Karpas-422 (cell line): ENCODE data around the gene EHD1. TPM values are rescaled to one million over a fixed set of nuclear protein-coding genes. Genes with fewer than 3 reads are reported as not detected.
A peak's percentile ranks its signal among the peaks of the same experiment; 100 is the strongest.

ENCODE experiments used
- DNase-seq: peaks from one replicate; pipeline ENCODE4 v3.0.0-alpha.2; 2015
- H2AFZ ChIP-seq: fragments of 200-600 bp; sonication (generic); 2 replicates; pipeline ENCODE4 v1.6.1; 2014; ENCODE audit warnings: antibody characterized with exemption, low read length, mixed read lengths
- H3K27ac ChIP-seq: fragments of 200-600 bp; sonication (generic); 2 replicates; pipeline ENCODE4 v1.5.1; 2014; ENCODE audit warnings: mild to moderate bottlenecking, low read length, moderate library complexity
- H3K27me3 ChIP-seq: fragments of 200-600 bp; sonication (generic); 2 replicates; pipeline ENCODE4 v1.6.1; 2014; ENCODE audit warnings: low read length, mixed read lengths
- H3K36me3 ChIP-seq: fragments of 200-600 bp; sonication (generic); 2 replicates; pipeline ENCODE4 v1.6.1; 2014; ENCODE audit warnings: low read length, mixed read lengths; ENCODE audit not compliant: insufficient read depth
- H3K4me1 ChIP-seq: fragments of 200-600 bp; sonication (generic); 2 replicates; pipeline ENCODE4 v1.6.1; 2014; ENCODE audit warnings: mild to moderate bottlenecking, low read length, mixed read lengths
- H3K4me2 ChIP-seq: fragments of 200-600 bp; sonication (generic); 2 replicates; pipeline ENCODE4 v1.6.1; 2014; ENCODE audit warnings: low read length, low read depth, mild to moderate bottlenecking; ENCODE audit not compliant: poor library complexity, severe bottlenecking
- H3K4me3 ChIP-seq: fragments of 200-600 bp; sonication (generic); 2 replicates; pipeline ENCODE4 v1.5.1; 2014; ENCODE audit warnings: mild to moderate bottlenecking, antibody characterized with exemption, low read length, mixed read lengths
- H3K79me2 ChIP-seq: fragments of 200-600 bp; sonication (generic); 2 replicates; pipeline ENCODE4 v1.6.1; 2014; ENCODE audit warnings: mild to moderate bottlenecking, low read length, mixed read lengths
- H3K9ac ChIP-seq: fragments of 200-600 bp; sonication (generic); 2 replicates; pipeline ENCODE4 v1.6.0; 2014; ENCODE audit warnings: low read length
- H3K9me2 ChIP-seq: fragments of 200-600 bp; sonication (generic), shearing (Covaris generic); replicated peaks from 2 replicates; pipeline ENCODE4 v1.6.0; 2014; ENCODE audit warnings: mild to moderate bottlenecking, low read length, moderate library complexity; ENCODE audit not compliant: insufficient read depth
- H3K9me3 ChIP-seq: fragments of 300-700, 200-600 bp; sonication (generic); 2 replicates; pipeline ENCODE4 v1.6.1; 2014; ENCODE audit warnings: low read length, mixed read lengths
- H4K20me1 ChIP-seq: fragments of 200-600 bp; sonication (generic); 2 replicates; pipeline ENCODE4 v1.6.1; 2014; ENCODE audit warnings: mild to moderate bottlenecking, antibody characterized with exemption, low read length, low read depth; ENCODE audit not compliant: insufficient read depth
- total RNA-seq: library from RNA; depleted of rRNA; stranded (reverse); fragments of >200 nt; shearing (Covaris generic); gene quantifications from 2 replicates; pipeline ENCODE4 v1.2.3, GENCODE V29; 2014; ENCODE audit warnings: low replicate concordance

EHD1 gene
- total RNA-seq, 1 experiment from 2014 or later = 30.8 TPM

DNA sequence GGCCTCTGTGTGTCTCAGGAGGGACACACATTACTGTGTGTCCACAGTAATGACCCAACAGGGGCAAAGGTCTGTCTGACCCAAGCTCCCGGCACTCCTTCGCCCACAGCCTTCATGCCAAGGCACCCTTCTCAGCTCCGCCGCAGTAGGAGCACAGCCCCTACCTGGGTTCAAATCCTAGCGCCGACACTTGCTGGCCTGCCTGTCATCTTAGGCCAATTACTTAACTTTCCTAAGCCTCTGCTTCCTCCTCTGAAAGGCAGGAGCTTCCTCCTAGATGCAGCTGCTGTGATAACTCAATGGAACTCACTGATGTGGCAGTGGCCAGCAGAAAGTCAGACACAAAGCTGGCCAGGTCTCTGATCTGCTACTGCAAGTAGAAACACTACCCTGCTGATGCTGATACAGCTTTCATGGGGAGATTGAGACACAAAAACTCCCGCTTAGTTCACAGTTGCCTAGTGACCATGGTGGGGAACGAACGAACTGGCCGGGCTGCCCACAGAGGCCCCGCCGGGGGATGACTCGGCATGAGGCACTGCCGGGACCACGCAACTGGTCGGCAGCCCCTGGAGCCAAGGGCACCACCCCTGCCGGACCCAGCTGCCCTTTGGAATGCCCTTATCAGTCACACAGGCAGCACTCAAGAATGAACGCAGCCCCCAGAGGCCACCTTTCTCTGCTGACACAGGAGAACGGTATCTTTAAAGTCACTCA is 8.1 kb downstream of the EHD1 start:
- Histone ChIP-seq H3K27ac (peak overlapping the region; percentile 75), H3K27me3 (no peaks in the 10 kb centered on the region), H3K79me2 (peaks cover 69% of the 10 kb centered on the region), H3K9me3 (no peaks in the 10 kb centered on the region), H3K4me1 (peaks cover 80% of the 10 kb centered on the region), H4K20me1 (peaks cover 19% of the 10 kb centered on the region; the same call in 1 of the 2 replicates), H3K36me3 (peaks cover 23% of the 10 kb centered on the region), H3K9ac (peak overlapping the region; percentile 30), H3K4me2 (peak overlapping the region; percentile 50), H3K9me2 (no peaks in the 10 kb centered on the region), H2AFZ (no peak overlapping the region), H3K4me3 (peak overlapping the region; percentile 21; the same call in 1 of the 2 replicates)
- DNase-seq = no peak

- no peak for DNase-seq
- Histone ChIP-seq H4K20me1 (peaks cover 16% of the 10 kb centered on the region; the same call in 1 of the 2 replicates), H2AFZ (no peak overlapping the region), H3K27me3 (no peaks in the 10 kb centered on the region), H3K4me1 (peaks cover 80% of the 10 kb centered on the region), H3K27ac (peak overlapping the region; percentile 75), H3K79me2 (peaks cover 69% of the 10 kb centered on the region), H3K9me2 (no peaks in the 10 kb centered on the region), H3K4me3 (peak overlapping the region; percentile 21; the same call in 1 of the 2 replicates), H3K9me3 (no peaks in the 10 kb centered on the region), H3K9ac (peak overlapping the region; percentile 30), H3K4me2 (peak overlapping the region; percentile 50), H3K36me3 (peaks cover 21% of the 10 kb centered on the region)
Observed at GRCh38 chr11:64869571-64870175, 8.7 kb downstream of the EHD1 start.

- peaks cover 13% of the 10 kb centered on the region; the same call in 1 of the 2 replicates for H4K20me1 ChIP-seq
- no peak overlapping the region for H3K4me3 ChIP-seq
- H3K9me2 ChIP-seq = no peaks in the 10 kb centered on the region
- H3K79me2 ChIP-seq = peaks cover 70% of the 10 kb centered on the region
- peak overlapping the region; percentile 50 for H3K4me2 ChIP-seq
- no peaks in the 10 kb centered on the region for H3K9me3 ChIP-seq
- H3K9ac ChIP-seq = peak overlapping the region; percentile 30
- H3K4me1 ChIP-seq = peaks cover 80% of the 10 kb centered on the region
- peaks cover 19% of the 10 kb centered on the region for H3K36me3 ChIP-seq
- no peaks in the 10 kb centered on the region for H3K27me3 ChIP-seq
- peak overlapping the region; percentile 75 for H3K27ac ChIP-seq
- DNase-seq = no peak
- no peak overlapping the region for H2AFZ ChIP-seq
Observed at GRCh38 chr11:64868904-64869570, 9.4 kb downstream of the EHD1 start.

- Histone ChIP-seq H3K79me2 (peaks cover 80% of the 10 kb centered on the region), H3K4me2 (no peak overlapping the region), H3K9ac (no peak overlapping the region), H3K9me2 (no peaks in the 10 kb centered on the region), H4K20me1 (peaks cover 11% of the 10 kb centered on the region; the same call in 1 of the 2 replicates), H3K27ac (no peak overlapping the region), H2AFZ (no peak overlapping the region), H3K4me3 (no peak overlapping the region), H3K27me3 (no peaks in the 10 kb centered on the region), H3K9me3 (no peaks in the 10 kb centered on the region), H3K4me1 (peaks cover 83% of the 10 kb centered on the region), H3K36me3 (peaks cover 18% of the 10 kb centered on the region)
- DNase-seq = no peak
Observed at GRCh38 chr11:64867748-64868462, 10.5 kb downstream of the EHD1 start.

DNA sequence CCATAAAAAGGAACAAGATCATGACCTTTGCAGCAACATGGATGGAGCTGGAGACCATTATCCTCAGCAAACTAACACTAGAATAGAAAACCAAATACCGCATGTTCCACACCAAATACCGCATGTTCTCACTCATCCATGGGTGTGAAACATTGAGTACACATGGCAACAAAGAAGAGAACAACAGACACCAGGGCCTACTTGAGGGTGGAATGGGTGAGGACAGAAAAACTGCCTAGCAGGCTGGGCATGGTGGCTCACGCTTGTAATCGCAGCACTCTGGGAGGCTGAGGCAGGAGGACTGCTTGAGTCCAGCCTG is 12.3 kb downstream of the EHD1 start:
- H3K9me2 ChIP-seq = no peaks in the 10 kb centered on the region
- H3K4me2 ChIP-seq = peak overlapping the region; percentile 83
- H3K4me1 ChIP-seq = peaks cover 83% of the 10 kb centered on the region
- H4K20me1 ChIP-seq = peaks cover 4% of the 10 kb centered on the region; the same call in 1 of the 2 replicates
- no peak for DNase-seq
- 0 out of 2 replicates have a peak, but pooled peaks cover 3% of the 10 kb centered on the region for H3K36me3 ChIP-seq
- no peaks in the 10 kb centered on the region for H3K9me3 ChIP-seq
- peak overlapping the region; percentile 49 for H3K9ac ChIP-seq
- H3K27me3 ChIP-seq = no peaks in the 10 kb centered on the region
- peak overlapping the region; percentile 63; the same call in 1 of the 2 replicates for H3K4me3 ChIP-seq
- H3K79me2 ChIP-seq = peaks cover 78% of the 10 kb centered on the region
- no peak overlapping the region for H2AFZ ChIP-seq
- H3K27ac ChIP-seq = peak overlapping the region; percentile 95

- Histone ChIP-seq H3K79me2 (peaks cover 74% of the 10 kb centered on the region), H3K9me3 (no peaks in the 10 kb centered on the region), H3K27me3 (no peaks in the 10 kb centered on the region), H3K4me1 (peaks cover 78% of the 10 kb centered on the region), H3K9me2 (no peaks in the 10 kb centered on the region), H3K4me2 (peak overlapping the region; percentile 83), H3K27ac (peak overlapping the region; percentile 95), H4K20me1 (peaks cover 3% of the 10 kb centered on the region; the same call in 1 of the 2 replicates), H2AFZ (peak overlapping the region; percentile 30; the same call in 1 of the 2 replicates), H3K36me3 (0 out of 2 replicates have a peak, but pooled peaks cover 3% of the 10 kb centered on the region), H3K9ac (peak overlapping the region; percentile 75), H3K4me3 (peak overlapping the region; percentile 63)
- peak; percentile 83 for DNase-seq
Observed at GRCh38 chr11:64865286-64866172, 12.9 kb downstream of the EHD1 start.
